Measurements from ENCODE around the gene PTPRD. TPM values are rescaled to one million over a fixed set of nuclear protein-coding genes. Genes with fewer than 3 reads are reported as not detected.

Gene PTPRD
- total and polyA plus RNA-seq, 9 donors, result 45.2 to 104 (median 80.0) TPM

GRCh38 chr9:8309258-8309657, 2303.5 kb downstream of the PTPRD start:
- H3K36me3 ChIP-seq (ENCODE audit: control insufficient read depth, insufficient read depth, low read length), result no peaks in the 10 kb centered on the region
- H3K27me3 ChIP-seq (ENCODE audit: control insufficient read depth, insufficient read depth, low read length), result no peaks in the 10 kb centered on the region
- H3K4me3 ChIP-seq (ENCODE audit: low read length), result no peak overlapping the region
- DNase-seq, result no peak
- no peaks in the 10 kb centered on the region for H3K9me3 ChIP-seq (replicated peaks; ENCODE audit: control insufficient read depth, low read depth, low read length)
- no peaks in the 10 kb centered on the region for H3K4me1 ChIP-seq (ENCODE audit: control insufficient read depth, insufficient read depth, low read length)
- no peak overlapping the region for H3K27ac ChIP-seq (ENCODE audit: low read length)

GRCh38 chr9:8304720-8305119, 2308.1 kb downstream of the PTPRD start:
- Histone ChIP-seq H3K9me3 (replicated peaks; ENCODE audit: control insufficient read depth, low read depth, low read length) (no peaks in the 10 kb centered on the region), H3K4me1 (ENCODE audit: control insufficient read depth, insufficient read depth, low read length) (no peaks in the 10 kb centered on the region), H3K27me3 (ENCODE audit: control insufficient read depth, insufficient read depth, low read length) (no peaks in the 10 kb centered on the region), H3K4me3 (ENCODE audit: low read length) (no peak overlapping the region), H3K36me3 (ENCODE audit: control insufficient read depth, insufficient read depth, low read length) (no peaks in the 10 kb centered on the region), H3K27ac (ENCODE audit: low read length) (no peak overlapping the region)
- DNase-seq, result no peak
- no CpG with 5 or more reads among the region's 2 CpGs for WGBS (ENCODE audit: insufficient coverage)

GRCh38 chr9:8301296-8301695, 2311.5 kb downstream of the PTPRD start:
- Histone ChIP-seq H3K4me3 (ENCODE audit: low read length) (no peak overlapping the region), H3K36me3 (ENCODE audit: control insufficient read depth, insufficient read depth, low read length) (no peaks in the 10 kb centered on the region), H3K27me3 (ENCODE audit: control insufficient read depth, insufficient read depth, low read length) (no peaks in the 10 kb centered on the region), H3K9me3 (replicated peaks; ENCODE audit: control insufficient read depth, low read depth, low read length) (no peaks in the 10 kb centered on the region), H3K4me1 (ENCODE audit: control insufficient read depth, insufficient read depth, low read length) (no peaks in the 10 kb centered on the region), H3K27ac (ENCODE audit: low read length) (no peak overlapping the region)
- no peak for DNase-seq
- no CpG with 5 or more reads among the region's 3 CpGs for WGBS (ENCODE audit: insufficient coverage)

- Histone ChIP-seq H3K27ac (ENCODE audit: low read length) (no peak overlapping the region), H3K9me3 (replicated peaks; ENCODE audit: control insufficient read depth, low read depth, low read length) (no peaks in the 10 kb centered on the region), H3K36me3 (ENCODE audit: control insufficient read depth, insufficient read depth, low read length) (no peaks in the 10 kb centered on the region), H3K4me1 (ENCODE audit: control insufficient read depth, insufficient read depth, low read length) (no peaks in the 10 kb centered on the region), H3K4me3 (ENCODE audit: low read length) (no peak overlapping the region), H3K27me3 (ENCODE audit: control insufficient read depth, insufficient read depth, low read length) (no peaks in the 10 kb centered on the region)
- no peak for DNase-seq
- 90% methylated on average over 2 of the region's 3 CpGs for WGBS (ENCODE audit: insufficient coverage)
These were observed 2315.8 kb downstream of the PTPRD start for GRCh38 chr9:8297047-8297446.

- Histone ChIP-seq H3K27me3 (ENCODE audit: control insufficient read depth, insufficient read depth, low read length) (no peaks in the 10 kb centered on the region), H3K27ac (ENCODE audit: low read length) (no peak overlapping the region), H3K36me3 (ENCODE audit: control insufficient read depth, insufficient read depth, low read length) (no peaks in the 10 kb centered on the region), H3K4me1 (ENCODE audit: control insufficient read depth, insufficient read depth, low read length) (no peaks in the 10 kb centered on the region), H3K4me3 (ENCODE audit: low read length) (no peak overlapping the region), H3K9me3 (replicated peaks; ENCODE audit: control insufficient read depth, low read depth, low read length) (no peaks in the 10 kb centered on the region)
- 88% methylated on average over 3 of the region's 4 CpGs for WGBS (ENCODE audit: insufficient coverage)
- DNase-seq, result no peak
These were observed 2320.1 kb downstream of the PTPRD start for GRCh38 chr9:8292657-8293056.

GRCh38 chr9:8289681-8290080, 2323.1 kb downstream of the PTPRD start:
- WGBS (ENCODE audit: insufficient coverage), result no CpG with 5 or more reads among the region's 2 CpGs
- Histone ChIP-seq H3K4me3 (ENCODE audit: low read length) (no peak overlapping the region), H3K4me1 (ENCODE audit: control insufficient read depth, insufficient read depth, low read length) (no peaks in the 10 kb centered on the region), H3K27me3 (ENCODE audit: control insufficient read depth, insufficient read depth, low read length) (no peaks in the 10 kb centered on the region), H3K27ac (ENCODE audit: low read length) (no peak overlapping the region), H3K9me3 (replicated peaks; ENCODE audit: control insufficient read depth, low read depth, low read length) (no peaks in the 10 kb centered on the region), H3K36me3 (ENCODE audit: control insufficient read depth, insufficient read depth, low read length) (no peaks in the 10 kb centered on the region)
- no peak for DNase-seq

GRCh38 chr9:8287970-8288369, 2324.8 kb downstream of the PTPRD start:
- H3K27me3 ChIP-seq (ENCODE audit: control insufficient read depth, insufficient read depth, low read length), result no peaks in the 10 kb centered on the region
- H3K4me1 ChIP-seq (ENCODE audit: control insufficient read depth, insufficient read depth, low read length), result no peaks in the 10 kb centered on the region
- 60% methylated on average over 1 of the region's 2 CpGs for WGBS (ENCODE audit: insufficient coverage)
- H3K4me3 ChIP-seq (ENCODE audit: low read length), result no peak overlapping the region
- no peak for DNase-seq
- H3K27ac ChIP-seq (ENCODE audit: low read length), result no peak overlapping the region
- no peaks in the 10 kb centered on the region for H3K9me3 ChIP-seq (replicated peaks; ENCODE audit: control insufficient read depth, low read depth, low read length)
- H3K36me3 ChIP-seq (ENCODE audit: control insufficient read depth, insufficient read depth, low read length), result no peaks in the 10 kb centered on the region

GRCh38 chr9:8287501-8287900, 2325.3 kb downstream of the PTPRD start:
- H3K9me3 ChIP-seq (replicated peaks; ENCODE audit: control insufficient read depth, low read depth, low read length), result no peaks in the 10 kb centered on the region
- DNase-seq, result no peak
- no peaks in the 10 kb centered on the region for H3K4me1 ChIP-seq (ENCODE audit: control insufficient read depth, insufficient read depth, low read length)
- 40% methylated on average over 1 of the region's 2 CpGs for WGBS (ENCODE audit: insufficient coverage)
- H3K4me3 ChIP-seq (ENCODE audit: low read length), result no peak overlapping the region
- no peak overlapping the region for H3K27ac ChIP-seq (ENCODE audit: low read length)
- H3K36me3 ChIP-seq (ENCODE audit: control insufficient read depth, insufficient read depth, low read length), result no peaks in the 10 kb centered on the region
- no peaks in the 10 kb centered on the region for H3K27me3 ChIP-seq (ENCODE audit: control insufficient read depth, insufficient read depth, low read length)

GRCh38 chr9:8284884-8285283, 2327.9 kb downstream of the PTPRD start:
- H3K27ac ChIP-seq (ENCODE audit: low read length), result no peak overlapping the region
- H3K27me3 ChIP-seq (ENCODE audit: control insufficient read depth, insufficient read depth, low read length), result no peaks in the 10 kb centered on the region
- no peaks in the 10 kb centered on the region for H3K4me1 ChIP-seq (ENCODE audit: control insufficient read depth, insufficient read depth, low read length)
- WGBS (ENCODE audit: insufficient coverage), result 47% methylated on average over 5 of the region's 7 CpGs
- no peaks in the 10 kb centered on the region for H3K9me3 ChIP-seq (replicated peaks; ENCODE audit: control insufficient read depth, low read depth, low read length)
- H3K4me3 ChIP-seq (ENCODE audit: low read length), result no peak overlapping the region
- no peaks in the 10 kb centered on the region for H3K36me3 ChIP-seq (ENCODE audit: control insufficient read depth, insufficient read depth, low read length)
- no peak for DNase-seq

- DNase-seq, result no peak
- Histone ChIP-seq H3K4me1 (ENCODE audit: control insufficient read depth, insufficient read depth, low read length) (no peaks in the 10 kb centered on the region), H3K27me3 (ENCODE audit: control insufficient read depth, insufficient read depth, low read length) (no peaks in the 10 kb centered on the region), H3K36me3 (ENCODE audit: control insufficient read depth, insufficient read depth, low read length) (no peaks in the 10 kb centered on the region), H3K4me3 (ENCODE audit: low read length) (no peak overlapping the region), H3K9me3 (replicated peaks; ENCODE audit: control insufficient read depth, low read depth, low read length) (no peaks in the 10 kb centered on the region), H3K27ac (ENCODE audit: low read length) (no peak overlapping the region)
- WGBS (ENCODE audit: insufficient coverage), result 73% methylated on average over 1 of the region's 2 CpGs
These were observed 2330.3 kb downstream of the PTPRD start for GRCh38 chr9:8282535-8282934.

GRCh38 chr9:8280811-8281210, 2332.0 kb downstream of the PTPRD start:
- no peaks in the 10 kb centered on the region for H3K27me3 ChIP-seq (ENCODE audit: control insufficient read depth, insufficient read depth, low read length)
- no peak for DNase-seq

More at GRCh38 chr9:8280811-8281210, 2332.0 kb downstream of the PTPRD start:
- no peaks in the 10 kb centered on the region for H3K4me1 ChIP-seq (ENCODE audit: control insufficient read depth, insufficient read depth, low read length)
- H3K4me3 ChIP-seq (ENCODE audit: low read length), result no peak overlapping the region
- WGBS (ENCODE audit: insufficient coverage), result no CpG with 5 or more reads among the region's 2 CpGs
- H3K9me3 ChIP-seq (replicated peaks; ENCODE audit: control insufficient read depth, low read depth, low read length), result peaks cover under 1% of the 10 kb centered on the region
- H3K27ac ChIP-seq (ENCODE audit: low read length), result no peak overlapping the region
- H3K36me3 ChIP-seq (ENCODE audit: control insufficient read depth, insufficient read depth, low read length), result no peaks in the 10 kb centered on the region
